Activated CD4-positive, CD25-positive, alpha-beta regulatory T cell treated with anti-CD3 and anti-CD28 coated beads, Interleukin-2, amount 50 U/mL, for 72 hours (primary cell): ENCODE data around the gene HIVEP2.
A peak's percentile ranks its signal among the peaks of the same experiment; 100 is the strongest.

Source experiments
- DNase-seq: peaks from one replicate; pipeline ENCODE4 v3.0.0; 2021

HIVEP2 gene

DNA sequence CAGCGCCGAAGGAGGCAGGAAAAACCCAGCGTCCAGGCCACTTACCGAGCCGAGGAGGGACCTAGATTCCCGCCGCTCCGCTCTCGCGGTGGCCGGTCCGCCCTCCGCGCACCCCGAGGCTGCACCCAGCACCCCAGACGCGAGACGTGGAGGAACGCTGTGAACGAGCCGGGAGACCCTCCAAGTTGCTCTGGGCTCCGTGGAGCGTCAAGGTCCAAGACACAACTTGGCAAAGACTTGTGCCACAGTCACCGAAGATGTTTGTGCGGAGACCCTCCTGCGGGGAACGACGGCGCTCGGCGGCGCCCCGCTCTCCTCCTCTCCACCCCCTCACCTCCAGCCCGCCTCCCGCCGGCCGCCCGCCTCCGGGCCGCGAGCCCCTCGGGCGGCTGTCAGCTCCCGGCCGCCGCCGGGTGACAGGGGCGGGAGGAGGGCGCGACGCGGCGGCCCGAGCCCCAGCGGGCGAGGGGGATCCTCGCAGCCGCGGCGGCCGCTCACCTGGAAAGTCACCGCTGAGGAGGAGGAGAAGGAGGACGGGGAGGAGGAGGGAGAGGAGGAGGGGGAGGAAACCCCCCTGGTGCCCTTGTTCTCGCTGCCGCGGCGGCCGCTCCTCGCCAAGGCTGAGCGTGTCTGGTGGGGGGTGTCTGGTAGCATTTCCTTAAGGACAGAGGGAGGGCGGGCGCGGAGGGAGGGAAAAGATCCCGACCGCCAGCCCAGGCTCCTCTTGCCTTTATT, 637 bp upstream of the HIVEP2 start:
- DNase-seq, result no peak

DNA sequence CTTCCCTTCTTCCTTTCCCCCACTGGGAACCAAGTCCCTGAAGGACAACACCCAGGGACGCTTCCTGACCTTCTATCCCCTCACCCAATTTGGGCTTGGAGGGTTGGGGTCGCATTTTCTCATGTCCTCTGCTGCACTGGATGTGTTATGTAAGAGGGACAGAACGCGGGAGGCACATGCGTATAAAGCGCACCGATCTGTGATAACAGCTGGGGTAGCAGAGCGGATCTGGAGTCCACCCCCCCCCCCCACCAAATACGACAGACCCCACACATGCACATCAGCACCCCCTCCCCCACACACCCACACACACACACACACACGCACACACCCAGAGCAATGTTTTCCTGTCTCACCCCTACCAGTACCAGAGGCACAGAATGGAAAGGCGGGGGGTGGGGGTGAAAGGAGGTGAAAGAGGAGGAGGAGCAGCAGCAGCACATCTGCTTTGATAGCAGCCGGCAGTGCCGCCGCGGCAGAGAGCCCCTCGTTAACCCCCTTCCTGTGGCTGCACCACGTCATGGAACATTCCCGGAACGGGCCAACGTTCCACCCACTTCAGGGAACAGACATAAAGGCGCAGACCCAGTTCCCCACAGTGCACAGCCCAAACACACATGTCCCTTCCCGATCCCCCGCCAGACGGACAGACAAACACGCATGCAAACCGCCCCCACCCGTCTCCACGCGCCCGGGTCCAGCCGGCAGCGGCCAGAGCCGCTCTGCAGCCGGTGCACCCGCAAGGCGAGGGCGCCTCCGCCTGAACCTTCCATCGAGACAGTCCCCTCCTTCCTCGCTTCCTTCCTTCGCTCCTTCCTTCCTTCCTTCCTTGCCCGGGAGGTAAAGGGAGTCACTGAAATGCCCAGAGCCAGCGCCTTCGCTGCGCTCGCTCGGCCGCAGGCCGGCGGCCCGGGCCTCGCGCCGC, 590 bp downstream of the HIVEP2 start:
- DNase-seq, result peak; percentile 81

DNA sequence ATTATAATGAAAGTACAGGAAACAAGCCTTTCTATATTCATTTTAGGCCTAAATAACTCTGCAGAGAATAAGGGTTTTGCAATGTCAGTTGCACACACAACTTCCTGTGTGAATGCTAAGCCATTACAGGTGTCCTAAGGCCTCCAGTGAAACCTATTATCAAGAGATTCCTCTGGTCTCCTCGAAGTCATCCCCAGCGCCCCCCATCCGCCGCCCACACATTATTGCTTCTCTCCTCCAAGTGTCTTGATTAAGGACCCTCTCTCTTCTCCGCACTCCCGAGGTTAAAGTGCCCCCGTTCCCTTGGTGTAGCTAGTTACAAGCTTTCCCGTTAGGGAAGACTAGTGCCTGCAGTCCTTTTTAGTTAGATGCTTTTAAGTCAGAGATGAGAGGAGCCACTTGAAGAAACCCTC, 1.3 kb downstream of the HIVEP2 start:
- DNase-seq, result peak; percentile 50

DNA sequence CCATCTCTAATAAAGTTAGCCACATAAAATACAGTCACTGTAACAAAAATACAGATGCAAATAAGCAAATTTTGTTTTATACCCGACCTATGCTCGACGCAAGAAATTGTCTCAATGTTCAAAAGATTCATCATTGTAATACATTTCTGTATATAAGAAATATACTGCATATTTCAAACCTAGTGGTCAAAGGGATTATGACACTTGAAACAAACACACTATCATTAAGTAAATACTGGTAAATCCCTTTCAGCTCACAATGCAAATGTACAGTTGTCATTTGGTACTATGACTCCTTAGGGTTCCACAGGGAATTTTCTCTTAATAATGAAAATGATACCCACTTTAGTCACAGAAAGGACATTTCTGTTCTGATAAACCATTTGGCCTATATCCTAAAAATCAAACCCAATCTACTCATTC, 2.2 kb downstream of the HIVEP2 start:
- DNase-seq, result no peak

DNA sequence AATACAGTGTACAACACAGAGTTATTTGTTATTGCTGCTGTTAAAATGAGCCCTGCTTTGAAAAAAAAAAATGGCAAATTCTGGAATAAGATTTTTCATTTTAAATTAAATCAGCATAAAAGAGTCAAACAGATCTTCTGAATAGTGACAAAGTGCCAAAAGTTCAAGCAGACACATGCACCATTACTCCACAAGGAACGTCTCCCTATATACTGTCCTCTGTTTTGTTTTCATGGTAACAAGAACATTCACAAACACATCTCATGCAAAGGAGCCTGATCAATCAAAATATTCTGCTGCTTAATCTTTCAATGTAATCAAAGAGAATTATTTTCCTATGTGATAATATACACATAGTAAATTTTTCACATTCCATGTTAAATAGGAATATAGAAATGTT, 2.7 kb downstream of the HIVEP2 start:
- DNase-seq, result no peak

DNA sequence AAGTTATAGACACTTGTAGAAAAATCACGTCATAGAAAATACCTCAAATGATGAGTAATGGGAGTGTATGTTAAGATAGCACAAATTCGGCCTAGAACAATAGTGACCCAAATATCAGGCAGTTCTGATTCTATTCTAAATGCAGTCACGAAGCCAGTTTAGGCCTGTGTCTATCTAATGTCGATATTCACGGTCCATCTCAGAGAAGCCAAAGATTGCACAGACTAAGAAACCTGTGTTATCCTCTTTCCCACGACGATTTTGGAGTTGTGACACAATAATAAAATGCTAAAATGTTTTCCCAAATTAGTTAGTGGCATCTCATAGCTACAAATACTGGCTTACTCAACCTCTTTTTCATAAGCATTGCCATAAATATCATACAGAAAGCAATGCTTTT, 4.0 kb downstream of the HIVEP2 start:
- DNase-seq, result no peak

DNA sequence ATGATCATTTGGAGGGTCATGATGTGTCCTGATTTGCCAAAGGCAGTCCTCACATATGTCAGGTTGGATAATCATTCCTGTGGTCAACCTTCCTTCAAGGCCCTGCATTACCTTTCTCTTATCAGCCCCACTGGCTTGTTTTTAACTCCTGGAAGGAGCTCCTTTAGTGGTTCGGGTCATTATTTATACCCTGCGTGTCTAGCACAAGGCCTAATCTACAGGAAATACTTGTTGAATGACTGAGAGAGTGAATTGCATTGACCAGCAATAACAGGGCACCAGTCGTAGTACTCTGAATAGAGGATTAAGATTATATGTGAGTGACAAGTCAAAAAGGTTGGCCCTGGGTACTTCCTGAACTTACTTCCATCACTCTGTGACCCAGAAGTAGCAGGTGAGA, 4.5 kb downstream of the HIVEP2 start:
- no peak for DNase-seq

DNA sequence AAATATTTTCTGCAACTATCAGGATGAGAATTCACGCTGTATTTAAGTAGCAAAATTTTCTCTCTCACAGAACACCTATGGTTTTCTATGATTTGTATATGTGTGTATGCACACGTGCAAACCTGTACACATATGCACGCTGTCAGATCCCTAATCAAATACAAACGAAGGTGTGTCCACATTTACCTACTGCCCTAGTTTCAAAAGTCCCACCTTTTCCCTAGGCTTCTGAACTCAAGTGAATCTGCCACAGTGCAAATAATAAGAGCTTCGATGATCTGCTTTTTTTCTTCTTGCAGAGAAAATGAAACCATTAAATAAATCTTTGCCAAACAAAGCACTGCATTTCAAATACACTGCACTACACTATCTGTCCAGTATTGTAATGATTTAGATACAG, 6.5 kb downstream of the HIVEP2 start:
- DNase-seq, result no peak

DNA sequence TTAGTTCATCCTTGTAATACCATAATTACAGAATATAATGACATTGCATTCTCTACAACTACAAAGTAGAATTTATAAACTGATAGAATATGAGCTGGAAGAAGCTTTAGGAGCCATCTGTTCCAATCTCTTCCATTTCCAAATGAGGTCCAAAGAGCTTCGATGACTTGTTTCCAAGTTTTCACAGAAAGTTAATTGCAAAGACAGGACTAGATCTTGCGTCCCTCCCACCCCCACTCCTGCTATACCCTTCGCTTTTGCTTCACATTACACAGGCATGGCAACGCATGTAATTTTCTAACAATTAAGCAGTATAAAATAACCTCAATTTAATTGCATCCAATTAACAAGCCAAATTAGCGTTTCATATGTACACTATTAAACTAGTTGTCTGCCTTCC, 7.0 kb downstream of the HIVEP2 start:
- no peak for DNase-seq

DNA sequence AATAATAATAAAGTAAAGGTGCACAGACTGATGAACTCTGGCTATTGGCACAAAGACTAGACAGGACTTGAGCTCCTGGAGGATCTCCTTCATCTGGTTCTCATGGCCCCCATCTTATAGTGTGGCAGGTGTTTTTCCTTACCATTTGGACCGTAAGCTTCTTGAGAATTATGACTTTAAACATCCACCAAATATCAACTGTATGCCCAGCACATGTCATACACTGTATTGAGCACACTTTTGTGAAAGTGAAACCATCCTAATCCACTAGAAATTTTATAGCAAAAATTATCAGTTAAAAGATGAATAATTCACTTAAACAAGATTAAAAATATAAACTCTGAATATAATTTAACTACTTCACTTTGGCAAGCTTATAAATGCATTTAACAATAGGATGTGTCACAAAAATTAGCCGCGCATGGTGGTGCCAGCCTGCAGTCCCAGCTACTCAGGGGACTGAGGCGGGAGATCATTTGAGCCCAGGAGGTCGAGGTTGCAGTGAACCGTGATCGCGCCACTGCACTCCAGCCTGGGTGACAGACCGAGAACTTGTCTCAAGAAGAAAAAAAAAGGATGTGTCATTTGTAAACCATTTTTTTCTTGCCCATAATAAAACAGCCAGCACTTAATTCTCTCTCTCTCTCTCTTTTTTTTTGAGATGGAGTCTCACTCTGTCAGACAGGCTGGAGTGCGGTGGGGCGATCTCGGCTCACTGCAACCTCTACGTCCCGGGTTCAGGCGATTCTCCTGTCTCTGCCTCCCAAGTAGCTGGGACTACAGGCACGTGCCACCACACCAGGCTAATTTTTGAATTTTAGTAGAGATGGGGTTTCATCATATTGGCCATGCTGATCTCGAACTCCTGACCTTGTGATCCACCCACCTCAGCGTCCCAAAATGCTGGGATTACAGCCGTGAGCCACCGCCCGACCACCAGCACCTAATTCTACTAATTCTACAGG, 9.1 kb downstream of the HIVEP2 start:
- DNase-seq, result no peak

DNA sequence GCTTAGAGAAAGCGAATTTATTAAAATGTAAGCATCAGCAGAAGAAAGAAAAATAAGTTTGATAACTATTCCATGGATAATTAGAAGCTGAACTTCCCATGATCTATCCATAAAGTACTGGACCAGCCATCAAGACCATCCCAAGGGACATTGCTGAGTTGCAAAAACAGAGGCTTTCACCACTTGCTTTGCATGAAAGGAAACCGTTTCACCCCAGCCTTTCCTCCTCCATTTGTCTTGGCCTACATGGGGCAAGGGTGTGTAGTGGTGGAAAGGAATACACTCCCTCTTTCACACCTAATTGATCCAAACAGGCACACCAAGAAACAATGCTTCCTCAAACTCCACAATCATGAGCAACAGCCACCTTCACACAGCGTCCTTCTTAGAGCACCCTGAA, 10.4 kb downstream of the HIVEP2 start:
- no peak for DNase-seq

DNA sequence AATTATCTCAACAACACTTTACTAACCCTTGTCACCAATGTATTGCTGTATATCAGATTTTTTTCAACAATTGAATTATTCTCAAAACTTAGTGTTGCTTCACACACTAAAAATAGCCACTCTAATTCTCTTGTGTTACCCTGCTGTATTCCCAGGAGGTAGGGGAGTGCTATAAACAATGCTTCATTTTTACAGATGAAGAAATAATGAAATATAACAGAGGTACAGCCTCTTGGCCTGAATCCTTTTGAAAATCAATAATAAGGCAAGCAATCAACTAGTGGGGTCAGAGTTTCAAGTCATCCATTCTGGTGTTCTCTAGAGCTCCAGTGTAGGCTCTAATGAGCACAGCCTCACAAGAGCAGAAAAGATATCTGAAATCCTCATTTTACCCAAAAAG, 10.9 kb downstream of the HIVEP2 start:
- DNase-seq, result no peak

DNA sequence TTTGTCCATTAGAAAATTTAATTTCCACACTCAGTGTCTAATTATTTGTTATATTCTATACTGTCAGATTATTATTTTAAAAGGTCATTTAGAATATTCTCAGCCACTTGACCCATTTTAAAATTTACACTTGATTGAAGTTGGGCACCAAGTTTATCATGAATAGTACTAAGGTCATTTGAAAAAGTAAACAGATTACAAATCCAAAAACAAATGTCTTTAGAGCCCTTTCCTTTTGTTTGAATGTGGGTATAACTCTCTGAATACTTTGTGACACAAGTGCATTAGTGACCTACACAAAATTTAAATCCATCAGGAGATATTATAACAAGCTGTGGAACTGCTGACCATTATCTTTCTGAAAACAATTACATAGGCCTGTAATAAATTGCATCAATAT, 11.3 kb downstream of the HIVEP2 start:
- DNase-seq, result no peak

DNA sequence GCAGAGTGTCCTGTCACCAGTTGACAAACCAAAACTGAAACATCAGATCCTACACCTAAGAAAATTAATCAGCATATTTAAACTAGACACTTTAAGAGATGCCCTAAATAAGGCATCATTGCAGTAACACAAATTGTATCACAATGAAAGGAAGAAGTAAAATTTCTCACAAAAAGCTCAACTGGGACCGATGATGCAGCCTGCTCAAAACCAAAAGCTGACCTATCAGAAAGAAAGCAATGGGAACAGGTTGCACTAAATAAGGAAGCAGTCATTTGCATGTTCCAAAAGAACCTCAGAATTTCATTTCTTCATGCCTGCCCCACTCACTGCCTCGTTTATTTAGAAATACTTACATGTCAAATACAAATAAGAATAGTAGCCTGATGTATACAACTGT, 12.1 kb downstream of the HIVEP2 start:
- DNase-seq, result no peak

DNA sequence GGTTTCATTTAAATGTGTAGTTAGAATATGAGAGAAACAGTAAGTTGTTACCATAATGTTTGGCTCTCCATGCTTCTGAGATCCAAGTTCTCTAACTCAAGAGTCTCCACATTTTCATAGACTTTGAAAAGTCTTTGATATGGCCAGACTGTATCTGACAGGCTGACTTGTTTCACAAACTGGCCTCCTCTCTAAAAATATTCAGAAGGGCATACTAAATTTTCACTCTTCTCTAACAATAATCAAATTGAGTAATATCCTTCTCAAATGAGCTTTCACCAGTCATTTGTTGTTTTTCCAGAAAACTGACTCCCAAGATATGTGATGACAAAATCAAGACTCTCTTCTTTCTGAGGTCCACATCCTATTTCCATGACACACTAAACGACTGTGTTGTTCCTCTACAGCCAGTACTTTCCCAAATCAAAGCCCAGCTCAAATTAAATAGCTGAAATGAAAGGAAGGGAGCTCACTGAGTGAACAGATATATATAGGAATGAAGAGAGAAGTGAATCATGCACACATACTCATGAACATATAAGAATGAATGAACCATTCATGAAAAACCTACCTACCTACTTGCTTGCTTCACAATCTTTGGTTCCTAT, 15.1 kb downstream of the HIVEP2 start:
- DNase-seq, result no peak

DNA sequence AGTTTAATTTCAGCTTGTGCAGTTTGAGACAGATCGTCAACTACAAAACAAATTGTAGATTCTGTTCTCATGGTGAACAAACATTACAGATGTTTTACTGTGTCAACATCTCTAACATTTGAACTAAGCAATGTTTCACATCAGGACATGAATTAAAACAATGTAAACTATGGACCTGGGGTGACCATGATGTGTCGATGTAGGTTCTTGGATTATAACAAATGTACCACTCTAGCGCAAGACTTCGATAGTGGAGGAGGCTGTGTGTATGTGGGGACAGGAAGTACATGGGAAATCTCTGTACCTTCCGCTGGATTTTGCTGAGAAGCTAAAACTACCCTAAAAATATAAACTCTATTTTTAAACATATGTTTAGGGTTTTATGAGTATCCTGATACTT, 17.1 kb downstream of the HIVEP2 start:
- no peak for DNase-seq

DNA sequence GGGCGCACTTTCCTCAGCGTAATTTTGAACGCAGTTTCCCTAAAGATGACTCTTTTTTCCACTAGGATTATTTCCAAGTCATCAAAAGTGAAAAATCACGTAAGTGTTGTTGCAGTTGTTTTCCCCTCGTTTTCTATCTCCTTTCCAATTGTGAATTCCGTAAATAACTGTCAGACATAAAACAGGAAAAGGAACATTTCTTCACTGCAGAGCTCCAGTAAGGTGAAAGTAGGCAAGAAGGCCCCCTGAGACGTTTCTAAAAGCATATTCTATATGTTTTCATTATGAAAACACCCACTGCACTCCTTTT, 17.8 kb downstream of the HIVEP2 start:
- DNase-seq, result no peak

DNA sequence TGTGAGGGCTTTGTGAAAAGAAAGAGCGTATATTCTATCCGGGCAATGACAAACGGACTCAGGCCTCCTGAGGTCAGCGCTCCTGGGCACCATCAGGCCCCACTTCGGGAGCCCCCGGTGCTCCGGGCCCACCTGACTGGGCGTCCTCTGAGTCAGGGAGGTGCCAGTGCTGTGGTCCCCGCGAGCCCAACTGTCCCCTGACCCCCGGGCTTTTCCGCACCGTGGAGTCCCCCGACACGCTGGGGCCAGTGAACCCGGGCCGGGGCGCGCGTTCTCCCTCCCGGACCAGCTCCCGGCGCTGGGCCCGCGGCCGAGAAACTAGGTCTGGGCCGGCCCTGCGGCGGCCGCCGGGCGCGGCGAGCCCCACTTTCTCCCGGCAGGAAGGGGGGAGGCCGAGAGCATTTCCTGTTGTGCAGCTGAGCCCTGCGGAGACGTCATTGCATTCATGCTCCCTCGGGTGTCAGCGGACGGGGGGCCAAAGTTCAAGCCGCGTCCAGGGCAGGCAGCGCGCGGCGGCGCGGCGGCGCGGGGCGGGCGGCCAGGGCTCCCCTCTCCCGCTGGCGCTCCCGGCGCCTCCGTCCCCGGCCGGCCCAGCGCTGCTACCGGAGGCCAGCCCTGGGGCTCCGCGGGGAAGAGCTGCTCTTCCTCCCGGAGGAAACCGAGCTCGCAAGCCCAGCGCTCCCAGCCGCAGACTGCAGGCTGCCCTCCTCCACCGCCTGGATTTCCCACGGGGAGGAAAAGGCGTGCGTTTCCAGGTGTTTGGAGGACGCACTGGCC, 18.3 kb downstream of the HIVEP2 start:
- DNase-seq, result peak; percentile 68

DNA sequence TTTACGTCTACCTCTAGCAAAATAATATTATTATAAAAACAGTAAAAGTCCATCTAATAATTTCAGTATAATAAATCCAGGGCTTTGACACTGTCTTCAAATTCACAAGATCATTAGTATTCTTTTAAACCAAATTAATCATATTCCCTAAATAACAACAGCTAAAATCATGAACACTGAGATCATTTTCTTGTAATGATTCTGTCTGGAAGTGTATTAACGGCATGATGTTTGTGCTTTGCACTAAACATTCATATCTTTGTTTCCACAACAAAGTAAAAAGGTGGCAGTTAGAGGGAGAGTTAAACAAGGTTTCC, 18.8 kb downstream of the HIVEP2 start:
- no peak for DNase-seq

DNA sequence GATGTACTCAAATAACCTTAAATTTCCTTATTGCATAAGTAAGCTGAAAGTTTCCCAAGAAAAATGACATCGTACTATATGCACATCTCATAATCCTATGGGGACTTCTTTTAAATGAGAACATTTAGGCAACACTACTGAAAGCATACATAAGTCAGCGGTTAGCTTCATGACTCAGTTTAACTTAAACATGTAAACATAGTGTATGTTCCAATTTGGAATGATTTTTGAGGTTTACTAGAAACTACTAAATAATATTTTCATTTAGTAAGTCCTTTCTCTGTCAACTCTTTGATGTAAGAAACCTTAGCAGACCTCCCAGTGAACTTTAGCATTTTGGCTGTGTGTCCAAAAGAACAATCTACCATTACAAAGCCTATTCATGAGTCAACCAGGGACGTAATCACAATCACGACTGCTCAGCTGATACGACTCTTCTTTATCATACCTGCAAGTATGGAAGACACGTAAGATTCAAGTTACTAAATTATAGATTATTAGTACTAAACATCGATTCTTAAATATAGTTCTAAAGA, 19.3 kb downstream of the HIVEP2 start:
- DNase-seq, result no peak

DNA sequence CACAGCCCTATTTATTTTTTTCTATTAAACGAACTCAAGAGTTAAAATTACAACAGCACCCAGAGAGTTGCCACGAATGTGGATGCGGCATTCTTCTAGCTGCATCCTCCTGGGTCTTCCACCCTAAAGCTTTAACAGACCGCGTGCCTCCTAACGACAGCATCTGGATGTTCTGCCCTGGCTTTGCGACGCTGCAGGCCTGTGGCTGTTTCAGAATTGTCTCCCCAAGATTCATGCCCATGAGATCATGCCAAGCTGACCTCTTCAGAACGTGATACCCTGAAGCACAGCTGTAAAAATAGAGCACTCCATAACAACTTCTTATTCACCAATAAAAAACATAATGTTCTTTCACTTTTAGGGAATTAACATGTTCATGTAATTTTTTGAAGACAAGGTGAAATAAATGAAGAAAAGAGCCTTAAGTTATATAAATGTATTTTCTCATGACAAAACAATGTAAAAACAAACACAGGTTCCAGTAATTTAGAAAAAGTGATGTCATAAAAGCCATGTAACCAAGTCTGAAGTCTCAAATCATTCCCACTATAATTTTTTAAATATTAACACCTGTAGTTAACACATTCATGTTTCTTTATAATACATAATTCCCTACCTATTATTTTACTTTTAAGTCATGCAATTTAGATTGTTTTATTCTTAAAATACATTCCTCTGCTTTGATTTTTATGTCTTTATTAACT, 26.5 kb downstream of the HIVEP2 start:
- DNase-seq, result no peak
